Measurements from ENCODE around the gene CCNF. TPM values are rescaled to one million over a fixed set of nuclear protein-coding genes. Genes with fewer than 3 reads are reported as not detected.

Gene CCNF
- total and polyA plus RNA-seq, 2 donors from 2014 or later = 0.77 to 2.9 TPM

GRCh38 chr16:2496223-2497115, 67.2 kb downstream of the CCNF start:
- FAIRE-seq (no peak), DNase-seq (peak in 2 of 5 donors; percentile 41 to 73)
- no peak overlapping the region for H3K4me3 ChIP-seq (ENCODE audit: low read length in 3 of 3)
- intact Hi-C loops (cut with DNase I) = no loop called here
- TF ChIP-seq CTCF (IDR thresholded peaks at IDR 0.05; ENCODE audit: borderline replicate concordance, extremely low read depth, insufficient read depth) = no peak
- no peaks in the 10 kb centered on the region for H3K27me3 ChIP-seq (ENCODE audit: control insufficient read depth, insufficient read depth, low read length)
- H3K9me3 ChIP-seq (ENCODE audit: control insufficient read depth in 2 of 3, insufficient read depth in 1 of 3, low read length in 3 of 3) = no peaks in the 10 kb centered on the region
- peaks cover 0 to 50% (median 13%) of the 10 kb centered on the region in 3 donors for H3K4me1 ChIP-seq (ENCODE audit: control insufficient read depth in 2 of 3, insufficient read depth in 2 of 3, low read depth in 1 of 3, low read length in 3 of 3)
- no peaks in the 10 kb centered on the region for H3K36me3 ChIP-seq (ENCODE audit: control insufficient read depth in 2 of 3, insufficient read depth in 3 of 3, low read length in 3 of 3)
- H3K9ac ChIP-seq (ENCODE audit: low read length in 3 of 3) = no peak overlapping the region
- peak overlapping the region in 1 of 2 donors; percentile 16 for H3K27ac ChIP-seq (ENCODE audit: low read depth in 2 of 2, low read length in 2 of 2)

- intact Hi-C loops (cut with DNase I) = no loop called here
- FAIRE-seq (no peak), DNase-seq (peak in 2 of 5 donors; percentile 47 to 91)
- H3K9ac ChIP-seq (ENCODE audit: low read length in 3 of 3) = peak overlapping the region in 1 of 3 donors; percentile 19
- H3K27ac ChIP-seq (ENCODE audit: low read depth in 2 of 2, low read length in 2 of 2) = peak overlapping the region in 1 of 2 donors; percentile 16
- H3K4me3 ChIP-seq (ENCODE audit: low read length in 3 of 3) = no peak overlapping the region
- no peak for TF ChIP-seq CTCF (IDR thresholded peaks at IDR 0.05; ENCODE audit: borderline replicate concordance, extremely low read depth, insufficient read depth)
- H3K27me3 ChIP-seq (ENCODE audit: control insufficient read depth, insufficient read depth, low read length) = no peaks in the 10 kb centered on the region
- H3K4me1 ChIP-seq (ENCODE audit: control insufficient read depth in 2 of 3, insufficient read depth in 2 of 3, low read depth in 1 of 3, low read length in 3 of 3) = peaks cover 0 to 55% (median 13%) of the 10 kb centered on the region in 3 donors
- H3K36me3 ChIP-seq (ENCODE audit: control insufficient read depth in 2 of 3, insufficient read depth in 3 of 3, low read length in 3 of 3) = no peaks in the 10 kb centered on the region
- H3K9me3 ChIP-seq (ENCODE audit: control insufficient read depth in 2 of 3, insufficient read depth in 1 of 3, low read length in 3 of 3) = no peaks in the 10 kb centered on the region
Observed at GRCh38 chr16:2497116-2497630, 67.9 kb downstream of the CCNF start.

GRCh38 chr16:2497695-2498484, 68.6 kb downstream of the CCNF start:
- intact Hi-C loops (cut with DNase I) = no loop called here
- DNase-seq (peak in 1 of 5 donors; percentile 72), FAIRE-seq (no peak)
- no peak overlapping the region for H3K4me3 ChIP-seq (ENCODE audit: low read length in 3 of 3)
- H3K36me3 ChIP-seq (ENCODE audit: control insufficient read depth in 2 of 3, insufficient read depth in 3 of 3, low read length in 3 of 3) = no peaks in the 10 kb centered on the region
- no peak overlapping the region for H3K27ac ChIP-seq (ENCODE audit: low read depth in 2 of 2, low read length in 2 of 2)
- no peaks in the 10 kb centered on the region for H3K27me3 ChIP-seq (ENCODE audit: control insufficient read depth, insufficient read depth, low read length)
- H3K9ac ChIP-seq (ENCODE audit: low read length in 3 of 3) = peak overlapping the region in 1 of 3 donors; percentile 19
- no peaks in the 10 kb centered on the region for H3K9me3 ChIP-seq (ENCODE audit: control insufficient read depth in 2 of 3, insufficient read depth in 1 of 3, low read length in 3 of 3)
- no peak for TF ChIP-seq CTCF (IDR thresholded peaks at IDR 0.05; ENCODE audit: borderline replicate concordance, extremely low read depth, insufficient read depth)
- H3K4me1 ChIP-seq (ENCODE audit: control insufficient read depth in 2 of 3, insufficient read depth in 2 of 3, low read depth in 1 of 3, low read length in 3 of 3) = peaks cover 0 to 58% (median 13%) of the 10 kb centered on the region in 3 donors
